HepG2 (cell line): ENCODE measurements around the gene KIF3C. TPM values are rescaled to one million over a fixed set of nuclear protein-coding genes. Genes with fewer than 3 reads are reported as not detected.

Experiments used
- ATAC-seq: fragments of 200-7000 bp; cut with Tn5 transposase; 3 replicates; pipeline ENCODE4 v1.9.1; 2020; ENCODE audit warnings: mild to moderate bottlenecking, moderate library complexity
- BruUV-seq: library from RNA; stranded (reverse); fragments of 400-500 nt; replicated peaks from 2 replicates; lab custom pipeline; 2021; lab: Mats Ljungman, UMichigan
- CTCF ChIA-PET: fragments of 300-600 bp; formaldehyde crosslinking; extraction: SDS; loops from one replicate; lab custom pipeline; 2021; ENCODE audit warnings: low total read pairs, inconsistent platforms, low intra/inter-chr PET ratio; lab: Yijun Ruan, JAX
- POLR2A ChIA-PET: fragments of 350-600 bp; sonication (Branson Sonifier 250); formaldehyde crosslinking; loops from one replicate; lab custom pipeline; 2020; ENCODE audit warnings: antibody characterized with exemption, inconsistent platforms; lab: Yijun Ruan, JAX
- DNase-seq: peaks from one replicate; pipeline ENCODE4 v3.0.0-alpha.2; 2015; ENCODE audit warnings: low spot score
- FAIRE-seq: peaks from 3 replicates; lab custom pipeline; 2011; peaks lifted over from hg19 to GRCh38; lab: Jason Lieb, UNC
- H2AFZ ChIP-seq: one replicate; pipeline ENCODE4 v1.6.1; 2011; ENCODE audit warnings: low read length, inconsistent platforms
- H3K27ac ChIP-seq: fragments of 300-600 bp; 3 replicates; pipeline ENCODE4 v1.8.0; 2011; ENCODE audit warnings: mixed run types, mild to moderate bottlenecking, mixed read lengths, low read length, inconsistent platforms; ENCODE audit not compliant: insufficient read depth; ENCODE audit errors: extremely low read length
- H3K27me3 ChIP-seq, 2 experiments: fragments of 200-600 bp in 1 of 2; 2 replicates in 1 of 2; 3 replicates in 1 of 2; pipeline versions ENCODE4 v1.6.0 to v1.8.0; 2011; ENCODE audit warnings: low read length in 2 of 2, mild to moderate bottlenecking in 2 of 2, moderate library complexity in 2 of 2, inconsistent platforms in 1 of 2; ENCODE audit not compliant: insufficient read depth in 2 of 2, control insufficient read depth in 1 of 2
- H3K36me3 ChIP-seq, 2 experiments: fragments of 200-600 bp in 1 of 2; replicated peaks in 1 of 2; 2 replicates in 1 of 2; 3 replicates in 1 of 2; pipeline versions ENCODE4 v1.5.1 to v1.8.0; 2011; ENCODE audit warnings: low read length in 2 of 2, inconsistent platforms in 1 of 2; ENCODE audit not compliant: insufficient read depth in 2 of 2, control insufficient read depth in 1 of 2
- H3K4me1 ChIP-seq: 2 replicates; pipeline ENCODE4 v1.5.1; 2012; ENCODE audit warnings: low read length, inconsistent platforms; ENCODE audit not compliant: insufficient read depth
- H3K4me2 ChIP-seq: 2 replicates; pipeline ENCODE4 v1.6.0; 2011; ENCODE audit warnings: low read depth, low read length, inconsistent platforms
- H3K4me3 ChIP-seq, 3 experiments: fragments of 200-600 bp in 1 of 3; sonication (generic), shearing (Covaris generic) in 1 of 3; replicated peaks in 1 of 3; 2 replicates each; pipeline ENCODE4 v1.5.1; 2011 to 2016; ENCODE audit warnings: low read length in 3 of 3, inconsistent platforms in 2 of 3, low read depth in 2 of 3, mild to moderate bottlenecking in 2 of 3, control low read depth in 1 of 3, mixed read lengths in 1 of 3; ENCODE audit not compliant: insufficient read depth in 1 of 3
- H3K79me2 ChIP-seq: one replicate; pipeline ENCODE4 v1.6.1; 2011; ENCODE audit warnings: low read length, inconsistent platforms; ENCODE audit not compliant: insufficient read depth
- H3K9ac ChIP-seq: 2 replicates; pipeline ENCODE4 v1.6.0; 2011; ENCODE audit warnings: mild to moderate bottlenecking, low read depth, low read length, inconsistent platforms; ENCODE audit not compliant: insufficient read depth
- H3K9me3 ChIP-seq: 2 replicates; pipeline ENCODE4 v1.5.1; 2012; ENCODE audit warnings: mild to moderate bottlenecking, low read length
- H4K20me1 ChIP-seq: 2 replicates; pipeline ENCODE4 v1.6.0; 2011; ENCODE audit warnings: inconsistent platforms, mild to moderate bottlenecking, low read length, moderate library complexity; ENCODE audit not compliant: insufficient read depth
- ARID3A ChIP-seq: IDR thresholded peaks from 2 replicates; pipeline ENCODE4 v1.6.1; 2012; ENCODE audit warnings: low read depth, low read length, improper control_type of control experiment
- ATF7 ChIP-seq, 2 experiments: fragments of 450-650 bp in 1 of 2; sonication (generic) in 1 of 2; formaldehyde crosslinking in 1 of 2; IDR thresholded peaks; 2 replicates each; pipeline versions ENCODE4 v1.4.0 to v1.6.1; 2016 to 2020; ENCODE audit warnings: antibody characterized with exemption in 1 of 2, mild to moderate bottlenecking in 1 of 2, missing genetic modification reagents in 1 of 2
- CBX1 ChIP-seq: IDR thresholded peaks from one replicate; pipeline ENCODE4 v1.6.1; 2016; ENCODE audit warnings: antibody characterized with exemption, low read depth
- CEBPB ChIP-seq: IDR thresholded peaks from 2 replicates; pipeline ENCODE4 v1.6.1; 2011; ENCODE audit warnings: low read depth, low read length, improper control_type of control experiment, borderline replicate concordance
- FOXP4 ChIP-seq: sonication (generic); formaldehyde crosslinking; IDR thresholded peaks from 2 replicates; pipeline ENCODE4 v1.4.0; 2020; ENCODE audit warnings: missing genetic modification reagents
- HNRNPK ChIP-seq: fragments of 200-400 bp; formaldehyde crosslinking; IDR thresholded peaks from 2 replicates; pipeline ENCODE4 v1.6.1; 2018; ENCODE audit warnings: low read length, low read depth, moderate library complexity, mild to moderate bottlenecking; ENCODE audit not compliant: poor library complexity, severe bottlenecking
- MEF2D ChIP-seq: sonication (generic); formaldehyde crosslinking; IDR thresholded peaks from 2 replicates; pipeline ENCODE4 v1.5.1; 2020; ENCODE audit warnings: mild to moderate bottlenecking, missing genetic modification reagents
- MEIS2 ChIP-seq: sonication (generic); formaldehyde crosslinking; IDR thresholded peaks from 2 replicates; pipeline ENCODE4 v1.9.0; 2021; ENCODE audit warnings: mild to moderate bottlenecking, missing genetic modification reagents
- NR2F6 ChIP-seq, 2 experiments: IDR thresholded peaks; 2 replicates each; pipeline ENCODE4 v1.6.1; 2016; ENCODE audit warnings: antibody characterized with exemption in 1 of 2, mild to moderate bottlenecking in 1 of 2
- SRSF4 ChIP-seq: fragments of 200-400 bp; formaldehyde crosslinking; IDR thresholded peaks from one replicate; pipeline ENCODE4 v1.6.1; 2018; ENCODE audit warnings: mild to moderate bottlenecking, low read depth, low read length, moderate library complexity; ENCODE audit not compliant: poor library complexity, severe bottlenecking
- ZNF431 ChIP-seq: sonication (generic); formaldehyde crosslinking; IDR thresholded peaks from 2 replicates; pipeline ENCODE4 v1.9.0; 2022; ENCODE audit warnings: missing genetic modification reagents, low read depth, mild to moderate bottlenecking, borderline replicate concordance
- ZNF468 ChIP-seq: sonication (generic); formaldehyde crosslinking; IDR thresholded peaks from 2 replicates; pipeline ENCODE4 v1.8.0; 2022; ENCODE audit warnings: mild to moderate bottlenecking, moderate library complexity, missing genetic modification reagents
- ZNF781 ChIP-seq: sonication (generic); formaldehyde crosslinking; IDR thresholded peaks from 2 replicates; pipeline ENCODE4 v1.5.1; 2020; ENCODE audit warnings: borderline replicate concordance, mild to moderate bottlenecking, missing genetic modification reagents; ENCODE audit errors: not compliant biosample characterization
- ZNF850 ChIP-seq: sonication (generic); formaldehyde crosslinking; conservative IDR thresholded peaks from 2 replicates; pipeline ENCODE4 v1.9.0; 2021; ENCODE audit warnings: mild to moderate bottlenecking, missing genetic modification reagents
- WGBS: methylation state at CpG from one replicate; pipeline ENCODE4 v1.1.6; 2017; ENCODE audit warnings: low lambda C conversion rate; 5-methylcytosine and 5-hydroxymethylcytosine counted together
- in situ Hi-C: cut with HindIII; loops from 2 replicates; pipeline ENCODE4 v1.10.0; 2017; ENCODE audit warnings: low pct_unique_long_range_greater_than_20kb; ENCODE audit not compliant: extremely low pct_ligation_motif_present
- intact Hi-C: fragments of 100-400 bp; cut with micrococcal nuclease; formaldehyde crosslinking; loops from one replicate; pipeline ENCODE4 v1.10.0; 2022; ENCODE audit not compliant: unreplicated experiment
- polyA plus RNA-seq, 8 experiments: library from polyadenylated mRNA; depleted of rRNA in 3 of 8; stranded (reverse) in 7 of 8; unstranded in 1 of 8; fragments of >200 nt; fragmentation: Illumina TruSeq in 4 of 8; extraction: Trizol in 4 of 8; gene quantifications; 2 replicates each; pipeline versions ENCODE4 v1.2.1 to v1.2.3, GENCODE V29; 2011 to 2016; ENCODE audit warnings: low read depth in 4 of 8, missing spikeins in 1 of 8, mixed read lengths in 1 of 8; ENCODE audit not compliant: insufficient read depth in 1 of 8
- total RNA-seq, 5 experiments: library from RNA; depleted of rRNA; stranded (reverse); fragments of >200 nt; fragmentation: Illumina TruSeq; extraction: Trizol; gene quantifications; 2 replicates each; pipeline ENCODE4 v1.2.3, GENCODE V29; 2016; ENCODE audit warnings: low read depth in 1 of 5

The KIF3C gene
- total and polyA plus RNA-seq, 2 of the 13 experiments (the other 11 are each of a cell fraction or from before 2014, with no cell fraction given): 3.6 to 4.9 TPM

- ATAC-seq (no peak), DNase-seq (no peak), FAIRE-seq (peak; percentile 15)
- Histone ChIP-seq H2AFZ (no peak overlapping the region), H3K9me3 (no peaks in the 10 kb centered on the region), H3K27me3 (peaks cover 2 to 13% of the 10 kb centered on the region in 2 experiments; a peak in 2 of 5 replicates), H3K79me2 (no peaks in the 10 kb centered on the region), H3K4me3 (no peak overlapping the region), H3K4me1 (peaks cover 56% of the 10 kb centered on the region), H3K27ac (no peak overlapping the region), H3K4me2 (no peak overlapping the region), H3K9ac (no peak overlapping the region), H4K20me1 (no peaks in the 10 kb centered on the region), H3K36me3 (no peaks in the 10 kb centered on the region)
- 60% methylated on average over 13 of the region's 13 CpGs for WGBS
- ChIA-PET POLR2A (no interaction called here), CTCF (no interaction called here)
- intact Hi-C loops (no loop called here), in situ Hi-C loops (no loop called here)
- TF ChIP-seq NR2F6 (IDR thresholded peaks at IDR 0.05) (no peak), NR2F6 (CRISPR knock-in tag; IDR thresholded peaks at IDR 0.05) (no peak), CEBPB (peak; percentile 38; the same call in 1 of the 2 replicates)
- BruUV-seq: no TSS peak
Observed at GRCh38 chr2:26016012-26016705, 33.9 kb upstream of the KIF3C start.

GRCh38 chr2:26013668-26014067, 31.4 kb upstream of the KIF3C start:
- ATAC-seq (no peak), FAIRE-seq (no peak), DNase-seq (no peak)
- ChIA-PET POLR2A (no interaction called here), CTCF (no interaction called here)
- H3K9me3 ChIP-seq: no peaks in the 10 kb centered on the region
- H3K4me2 ChIP-seq: no peak overlapping the region
- no peaks in the 10 kb centered on the region for H4K20me1 ChIP-seq
- TF ChIP-seq ZNF850 (CRISPR knock-in tag) (no peak), ZNF781 (CRISPR knock-in tag) (no peak), ZNF468 (CRISPR knock-in tag) (no peak), CBX1 (no peak), MEF2D (no peak), FOXP4 (CRISPR knock-in tag) (no peak), MEIS2 (CRISPR knock-in tag) (no peak), SRSF4 (no peak), ATF7 (IDR thresholded peaks at IDR 0.05) (no peak), ATF7 (CRISPR knock-in tag; IDR thresholded peaks at IDR 0.05) (no peak), HNRNPK (no peak), ZNF431 (no peak), ARID3A (no peak)
- no peaks in the 10 kb centered on the region for H3K79me2 ChIP-seq
- H3K4me3 ChIP-seq: no peak overlapping the region
- H2AFZ ChIP-seq: no peak overlapping the region
- in situ Hi-C loops (no loop called here), intact Hi-C loops (loop anchor here (2.0 kb wide), 1 partner anchor 19 kb away; no protein-coding TSS in a partner anchor)
- H3K27me3 ChIP-seq: peaks cover 2 to 13% of the 10 kb centered on the region in 2 experiments; a peak in 1 of 5 replicates
- WGBS: 88% methylated on average over 1 of the region's 1 CpG
- H3K36me3 ChIP-seq: no peaks in the 10 kb centered on the region
- H3K9ac ChIP-seq: no peak overlapping the region
- no TSS peak for BruUV-seq
- peaks cover 52% of the 10 kb centered on the region for H3K4me1 ChIP-seq
- no peak overlapping the region for H3K27ac ChIP-seq
